HCEC 1CT (cell line): ENCODE results near the gene SOS2.

Experiments
- DNase-seq: peaks from one replicate; pipeline ENCODE4 v3.0.0-alpha.2; 2017

The SOS2 gene

DNA sequence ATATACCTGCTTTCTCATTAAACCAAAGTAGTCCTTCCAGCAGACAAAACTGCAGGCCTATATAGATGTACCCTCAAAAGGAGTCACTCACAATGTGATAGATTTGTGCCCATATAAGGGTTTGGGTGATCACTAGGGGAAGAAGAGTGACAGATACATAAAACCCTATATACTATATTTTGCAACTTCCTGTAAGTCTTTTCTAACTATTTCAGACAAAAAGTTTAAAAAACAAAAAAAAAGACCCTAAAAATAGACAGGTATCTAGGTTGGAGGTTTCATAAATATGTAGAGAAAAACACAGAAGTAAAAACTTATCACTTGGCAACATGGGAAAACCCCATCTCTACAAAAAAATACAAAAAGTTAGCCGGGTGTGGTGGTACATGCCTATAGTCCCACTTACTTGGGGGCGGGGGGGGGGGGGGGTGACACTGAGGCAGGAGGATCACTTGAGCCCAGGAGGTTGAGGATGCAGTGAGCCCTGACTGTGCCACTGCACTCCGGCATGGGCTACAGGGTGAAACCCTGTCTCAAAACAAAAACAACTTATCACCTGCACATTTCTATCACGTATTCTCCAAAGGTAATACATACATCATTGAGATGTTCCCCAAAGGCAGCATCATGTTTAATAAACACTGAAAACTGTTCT lies 117.9 kb downstream of the SOS2 start:
- no peak for DNase-seq

DNA sequence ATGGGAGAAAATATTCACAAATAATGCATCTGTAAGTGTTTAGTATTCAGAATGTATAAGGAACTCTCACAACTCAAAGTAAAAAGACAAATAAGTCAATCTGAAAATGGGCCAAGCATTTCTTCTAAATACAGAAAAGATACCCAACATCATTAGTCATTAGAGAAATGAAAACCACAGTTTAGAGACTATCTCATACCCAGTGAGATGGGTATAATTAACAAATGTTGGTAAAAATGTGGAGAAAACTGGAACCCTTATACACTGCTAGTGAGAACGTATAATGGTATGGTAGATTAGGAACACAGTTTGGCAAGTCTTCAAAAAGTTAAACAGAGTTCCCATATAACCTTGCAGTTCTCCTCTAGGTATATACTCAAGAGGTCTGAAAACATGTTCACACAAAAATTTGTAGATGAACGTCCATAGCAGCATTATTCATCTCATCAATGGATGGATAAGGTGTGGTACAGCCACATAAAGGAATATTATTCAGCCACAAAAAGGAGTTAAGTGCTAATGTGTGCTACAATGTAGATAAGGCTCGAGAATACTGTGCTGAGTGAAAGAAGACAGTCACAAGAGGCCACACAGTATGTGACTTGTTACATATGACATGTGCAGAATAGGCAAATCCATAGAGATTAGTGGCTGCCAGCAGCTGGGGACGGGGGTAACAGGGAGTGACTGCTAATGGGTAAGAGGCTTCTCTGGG lies 120.9 kb downstream of the SOS2 start:
- DNase-seq: no peak

DNA sequence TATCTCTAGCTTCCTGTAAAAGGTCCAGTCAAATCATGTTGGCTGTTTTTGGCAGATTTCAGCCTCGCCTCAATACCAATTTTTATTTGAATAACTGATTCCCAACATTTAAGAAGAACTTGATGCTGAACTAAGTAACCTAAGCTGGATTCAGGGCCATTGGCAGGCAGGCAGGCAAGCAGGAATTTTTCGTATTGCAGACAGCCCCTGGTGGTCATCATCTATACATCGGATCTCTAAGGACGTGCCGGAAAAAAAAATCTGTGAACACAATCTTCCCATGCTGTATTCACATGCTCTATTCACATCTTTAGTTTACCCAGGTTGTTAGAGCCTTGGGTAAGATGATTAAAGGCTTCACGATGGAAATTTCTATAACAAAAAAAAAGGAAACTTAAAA lies 122.0 kb downstream of the SOS2 start:
- no peak for DNase-seq

DNA sequence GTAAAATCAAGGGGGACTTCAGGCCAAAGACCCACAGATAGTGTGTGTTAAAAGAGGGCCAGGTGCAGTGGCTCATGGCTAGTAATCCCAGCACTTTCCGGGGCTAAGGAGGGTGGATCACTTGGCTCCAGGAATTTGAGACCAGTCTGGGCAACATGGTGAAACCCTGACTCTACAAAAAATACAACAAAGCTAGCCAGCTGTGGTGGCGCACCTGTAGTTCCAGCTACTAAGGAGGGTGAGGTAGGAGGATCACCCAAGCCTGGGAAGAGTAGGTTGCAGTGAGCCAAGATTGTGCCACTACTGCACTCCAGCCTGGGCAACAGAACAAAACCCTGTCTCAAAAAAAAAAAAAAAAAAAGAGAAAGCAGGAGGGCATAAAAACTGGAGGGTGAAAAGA lies 123.5 kb downstream of the SOS2 start:
- no peak for DNase-seq

DNA sequence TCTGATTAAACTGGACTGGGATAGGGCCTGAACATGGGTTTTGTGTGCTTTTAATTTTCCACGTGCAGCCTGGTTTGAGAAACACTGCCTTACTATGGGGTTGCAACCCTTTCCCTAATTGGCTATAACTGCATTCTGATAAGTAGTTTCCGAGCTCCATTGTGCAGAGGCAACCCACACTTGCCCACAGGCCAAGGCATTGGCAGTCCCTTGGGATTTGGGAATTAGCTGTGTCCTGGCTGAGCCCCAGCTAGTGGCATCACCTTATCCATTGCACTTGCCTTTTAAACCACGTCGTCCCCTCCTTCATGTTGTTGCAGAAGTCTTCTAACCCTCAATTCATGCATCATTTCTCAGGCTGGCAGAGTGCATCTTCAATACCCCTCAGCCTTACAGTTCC lies 125.2 kb downstream of the SOS2 start:
- no peak for DNase-seq

DNA sequence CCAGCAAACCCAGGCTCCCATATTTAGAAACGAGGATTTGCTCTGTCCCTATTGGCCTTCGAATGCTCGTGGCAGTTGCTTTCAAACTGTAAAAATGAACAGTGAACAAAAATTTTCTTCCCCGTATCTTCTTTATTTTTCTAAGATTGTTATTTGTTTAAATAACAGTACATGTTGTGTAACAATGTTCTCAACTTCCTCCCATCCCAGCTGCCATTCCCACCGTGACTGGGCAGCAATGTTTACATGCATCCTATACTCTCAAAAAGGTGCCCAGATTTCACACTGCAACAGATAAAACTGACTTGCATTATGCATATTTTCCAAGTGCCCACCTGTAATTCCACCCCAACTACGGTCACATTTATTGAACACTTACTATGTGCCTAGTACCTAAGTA lies 127.8 kb downstream of the SOS2 start:
- no peak for DNase-seq

DNA sequence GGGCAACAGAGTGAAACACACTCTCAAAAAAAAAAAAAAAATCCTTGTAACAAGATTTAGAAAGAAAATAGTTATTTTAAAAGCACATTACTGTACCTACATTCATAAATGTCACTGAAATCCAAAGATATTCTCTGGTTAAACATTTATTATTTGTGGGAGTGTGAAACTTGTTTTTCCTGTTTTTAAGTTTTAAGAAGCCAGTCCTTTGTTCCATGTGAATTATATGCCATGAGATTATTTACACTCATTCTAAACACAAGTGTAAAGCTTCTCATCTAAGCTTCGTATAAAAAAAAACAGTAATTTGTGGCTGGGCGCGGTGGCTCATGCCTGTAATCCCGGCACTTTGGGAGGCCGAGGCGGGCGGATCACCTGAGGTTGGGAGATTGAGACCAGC lies 130.0 kb downstream of the SOS2 start:
- DNase-seq: no peak

DNA sequence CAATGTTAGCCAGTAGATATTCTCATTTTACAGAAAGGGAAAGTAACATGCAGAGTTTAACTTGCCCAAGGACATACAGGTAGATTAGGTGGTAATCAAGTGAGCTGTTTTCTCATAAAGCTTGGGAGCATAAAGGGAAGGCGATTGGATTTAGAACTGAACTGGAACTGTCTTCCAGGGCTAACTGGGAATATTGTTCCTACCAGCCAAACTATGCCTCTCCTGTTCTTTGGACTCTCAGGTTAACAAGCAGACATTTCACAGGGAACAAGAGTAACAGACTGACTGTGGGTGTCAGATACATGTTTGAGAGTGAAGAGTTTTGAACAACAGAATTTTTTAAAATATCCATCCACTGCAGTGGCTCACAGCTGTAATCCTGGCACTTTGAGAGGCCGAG lies 130.6 kb downstream of the SOS2 start:
- DNase-seq: no peak

DNA sequence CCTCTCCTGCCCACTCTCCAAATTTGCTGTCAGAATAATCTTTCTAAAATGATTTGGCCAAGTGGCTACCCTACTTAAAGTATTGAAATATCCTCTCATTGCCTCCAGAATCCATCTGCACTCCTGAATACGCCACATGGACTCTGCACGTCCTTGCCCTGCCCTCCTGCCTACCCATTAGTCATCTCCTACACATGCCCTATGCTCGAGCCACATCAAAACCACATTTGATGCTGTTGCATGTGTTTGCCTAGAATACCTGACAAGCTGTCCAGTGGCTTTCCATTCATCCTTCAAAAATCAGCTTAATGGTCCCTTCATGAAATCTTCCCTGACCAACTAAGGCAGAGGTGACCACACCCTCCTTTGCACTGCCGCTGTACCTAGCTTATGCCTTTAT lies 132.0 kb downstream of the SOS2 start:
- peak; percentile 29 for DNase-seq

DNA sequence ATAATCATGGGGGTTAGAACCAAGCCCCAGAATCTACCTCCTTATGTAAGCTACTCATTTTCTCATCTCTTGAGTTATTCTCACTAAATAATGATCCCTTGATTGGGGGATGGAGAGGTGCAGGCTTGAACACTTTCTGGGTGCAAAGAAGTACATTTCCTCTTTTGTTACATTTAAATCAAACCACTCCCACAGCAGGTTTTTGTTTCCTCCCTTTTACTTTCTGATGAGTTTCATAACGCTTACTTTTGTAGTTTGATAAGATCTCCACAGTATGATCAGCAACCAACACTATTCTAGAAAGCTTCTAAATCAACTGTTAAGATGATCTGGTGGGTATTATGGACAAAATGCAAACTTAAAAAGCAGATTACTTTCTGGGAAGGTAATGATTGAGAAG lies 135.5 kb downstream of the SOS2 start:
- DNase-seq: no peak

DNA sequence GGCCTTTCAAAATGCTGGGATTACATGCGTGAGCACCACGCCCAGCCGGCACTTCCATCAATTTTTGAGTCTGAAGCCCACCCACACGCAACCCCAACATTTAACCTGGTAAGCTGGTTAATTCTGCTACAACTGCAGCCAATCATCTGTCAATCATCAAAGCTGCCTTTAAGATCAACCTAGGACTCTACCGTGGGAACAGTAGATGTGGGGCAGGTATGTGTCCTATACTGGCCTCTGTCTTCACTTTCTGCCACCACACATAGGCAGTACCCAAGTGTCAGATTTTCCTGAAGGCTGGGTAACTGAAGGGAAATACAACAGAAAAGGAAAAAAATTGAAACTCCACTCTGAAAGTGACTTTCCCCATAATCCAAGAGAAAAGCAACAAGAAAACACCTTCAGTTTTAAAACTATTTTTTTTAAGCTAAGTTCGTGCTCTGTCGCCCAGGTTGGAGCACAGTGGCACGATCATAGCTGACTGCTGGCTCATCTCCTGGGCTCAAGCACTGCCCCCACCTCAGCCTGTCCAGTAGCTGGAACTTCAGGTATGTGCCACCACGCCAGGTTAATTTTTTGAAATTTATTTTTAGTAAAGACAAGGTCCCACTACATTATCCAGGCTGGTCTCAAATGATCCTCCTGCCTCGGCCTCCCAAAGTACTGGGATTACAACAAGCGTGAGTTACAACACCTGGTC lies 137.2 kb downstream of the SOS2 start:
- no peak for DNase-seq

DNA sequence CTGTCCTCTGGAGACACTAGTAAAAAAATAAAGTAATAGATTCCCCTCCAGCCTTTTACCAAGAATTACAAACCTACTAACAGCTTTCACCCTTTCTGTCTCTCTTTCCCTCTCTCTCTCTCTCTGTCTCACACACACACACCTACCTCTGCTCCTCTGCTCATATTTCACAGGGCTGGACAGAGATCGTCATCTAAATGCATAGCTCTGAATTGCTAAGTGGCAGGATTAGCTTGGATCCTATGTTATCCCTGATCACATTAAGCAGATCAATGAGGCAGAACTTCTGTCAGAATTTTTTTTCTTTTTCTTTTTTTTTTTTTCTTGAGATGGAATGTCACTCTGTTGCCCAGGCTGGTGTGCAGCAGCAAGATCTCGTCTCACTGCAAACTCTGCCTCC lies 137.9 kb downstream of the SOS2 start:
- DNase-seq: no peak

DNA sequence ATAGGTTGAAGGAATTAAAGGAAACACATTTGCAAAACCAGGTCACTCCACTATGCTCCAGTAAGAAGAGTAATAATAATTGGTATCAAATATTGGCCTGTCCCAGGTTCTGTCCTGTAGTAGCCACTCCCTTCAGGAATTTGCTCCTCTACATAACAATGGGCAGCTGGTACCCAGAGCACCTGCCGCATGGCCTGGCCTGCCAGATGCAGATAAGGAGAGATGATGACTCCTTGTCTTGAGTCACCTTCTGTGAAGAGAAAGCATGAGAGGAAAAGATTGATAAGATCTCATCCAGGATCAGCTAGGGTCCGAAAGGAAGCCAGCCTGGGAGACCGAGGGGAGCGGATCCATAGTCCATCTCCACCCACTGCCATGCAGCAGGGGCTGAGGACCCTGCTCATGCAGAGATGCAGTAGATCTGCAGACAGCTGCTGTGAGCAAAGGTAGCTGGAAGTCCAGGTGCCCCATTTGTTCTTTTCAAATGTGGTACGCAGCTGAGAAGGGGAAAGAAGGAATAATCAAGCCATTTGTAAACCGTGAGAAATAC lies 139.3 kb downstream of the SOS2 start:
- no peak for DNase-seq

DNA sequence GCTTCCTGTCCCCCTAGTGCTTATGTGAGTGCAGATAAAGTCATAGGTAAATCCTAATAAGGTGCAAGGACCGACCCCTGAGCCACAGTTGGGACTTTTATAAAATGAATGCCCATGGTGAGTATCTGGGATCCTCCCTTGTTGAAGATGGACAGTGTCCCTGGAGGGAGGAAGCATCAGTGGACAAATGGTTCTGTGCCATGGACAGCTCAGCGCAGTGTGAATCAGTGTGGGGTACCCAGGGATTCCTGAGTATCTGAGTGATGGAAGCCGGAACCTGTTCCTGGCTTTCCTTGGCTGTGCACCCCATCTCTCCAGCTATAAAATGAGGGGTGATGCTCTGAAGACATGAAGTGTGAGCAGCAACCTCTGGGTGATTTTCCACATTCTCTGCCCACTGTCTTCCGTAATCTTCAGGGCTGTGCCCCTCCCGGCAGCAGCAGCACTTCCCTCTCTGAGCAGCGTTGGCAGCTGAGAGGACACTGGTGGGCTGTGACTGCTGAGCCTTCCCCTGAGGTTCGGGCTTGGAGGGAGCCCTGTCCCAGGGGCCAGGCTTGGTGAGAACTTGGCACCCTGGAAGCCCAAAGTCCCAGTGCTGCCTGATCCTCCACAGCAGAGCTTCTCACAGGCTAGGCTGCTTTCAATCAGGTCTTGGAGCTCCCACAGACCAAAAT lies 140.0 kb downstream of the SOS2 start:
- DNase-seq: no peak

DNA sequence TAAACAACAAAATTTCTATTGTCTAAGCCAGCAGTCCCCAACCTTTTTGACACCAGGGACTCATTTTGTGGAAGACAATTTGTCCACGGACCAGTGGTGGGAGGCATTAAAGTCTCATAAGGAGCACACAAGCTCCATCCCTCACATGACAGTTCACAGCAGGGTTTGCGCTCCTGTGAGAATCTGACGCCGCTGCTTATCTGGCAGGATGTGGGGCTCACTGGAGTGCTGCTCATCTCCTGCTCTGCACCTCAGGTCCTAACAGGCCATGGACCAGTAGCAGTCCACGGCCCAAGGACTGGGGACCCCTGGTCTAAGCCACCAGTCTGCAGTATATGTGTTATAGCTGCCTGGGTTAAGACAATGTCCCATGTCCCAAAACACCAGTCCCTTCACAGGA lies 142.2 kb downstream of the SOS2 start:
- no peak for DNase-seq

DNA sequence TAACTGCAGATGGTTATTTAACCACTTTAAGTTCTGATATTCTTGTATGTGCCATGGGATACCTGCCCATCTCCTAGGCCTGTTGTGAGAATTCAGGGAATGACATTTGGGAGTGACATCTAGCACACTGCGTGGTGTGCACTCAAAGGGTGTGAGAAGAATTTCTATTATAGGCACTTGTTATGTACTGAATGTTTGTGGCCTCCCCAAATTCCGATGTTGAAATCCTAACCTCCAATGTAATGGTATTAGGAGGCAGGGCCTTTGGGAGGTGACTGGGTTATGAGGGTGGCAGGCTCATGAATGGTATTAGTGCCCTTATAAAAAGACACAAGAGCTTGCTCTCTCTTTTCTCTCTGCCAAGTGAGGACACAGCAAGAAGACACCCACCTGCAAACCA lies 142.6 kb downstream of the SOS2 start:
- no peak for DNase-seq

DNA sequence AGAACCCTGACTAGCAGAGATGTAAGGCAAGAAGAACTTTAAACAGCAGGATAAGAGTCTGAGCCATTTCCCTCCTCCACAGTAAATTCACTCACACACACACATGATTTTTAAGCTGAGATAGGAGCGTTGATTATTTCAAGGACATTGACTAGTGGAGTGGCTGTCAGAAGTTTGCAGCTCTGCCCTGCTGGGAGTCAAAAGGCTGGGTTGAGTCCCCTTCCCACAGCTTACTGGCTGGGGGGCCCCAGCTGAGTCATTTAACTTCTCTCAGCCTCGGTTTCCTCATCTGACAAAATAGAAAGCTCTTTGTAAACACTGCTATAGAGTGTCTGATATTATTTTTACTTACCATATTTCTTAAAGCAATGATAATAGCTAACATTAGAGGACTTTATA lies 143.3 kb downstream of the SOS2 start:
- DNase-seq: no peak

DNA sequence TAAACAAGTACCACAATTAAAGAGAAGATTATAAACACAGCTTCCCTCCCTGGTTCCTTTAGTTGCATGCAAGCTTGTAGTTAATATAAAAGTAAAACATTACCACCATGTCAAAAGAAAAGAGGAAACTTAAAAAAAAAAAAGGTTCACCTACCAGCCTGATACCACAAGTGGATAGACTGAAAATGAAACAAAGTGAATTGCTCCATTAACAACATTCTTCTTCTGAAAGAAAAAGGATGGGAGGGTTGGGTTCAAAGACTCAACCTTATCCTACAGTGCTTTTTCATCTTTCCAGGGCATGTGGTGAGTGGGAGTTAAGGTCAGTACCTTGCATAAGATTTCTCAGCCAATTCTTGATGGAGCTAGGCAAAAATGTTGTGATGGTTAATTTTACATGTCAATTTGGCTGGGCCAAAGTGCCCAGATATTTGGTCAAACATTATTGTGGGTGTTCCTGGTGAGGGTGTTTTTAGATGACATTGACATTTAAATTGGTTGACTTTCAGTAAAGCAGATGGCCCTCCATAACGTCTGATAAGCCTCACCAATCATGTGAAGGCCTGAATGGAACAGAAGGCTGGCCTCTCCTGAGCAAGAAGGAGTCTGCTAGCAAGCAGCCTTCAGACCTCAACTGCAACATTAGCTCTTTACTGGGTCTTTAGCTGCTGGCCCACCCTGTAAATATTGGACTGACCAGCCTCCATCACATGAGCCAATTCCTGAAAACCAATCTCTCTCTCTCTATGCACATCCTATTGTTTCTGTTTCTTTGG lies 143.8 kb downstream of the SOS2 start:
- DNase-seq: no peak

DNA sequence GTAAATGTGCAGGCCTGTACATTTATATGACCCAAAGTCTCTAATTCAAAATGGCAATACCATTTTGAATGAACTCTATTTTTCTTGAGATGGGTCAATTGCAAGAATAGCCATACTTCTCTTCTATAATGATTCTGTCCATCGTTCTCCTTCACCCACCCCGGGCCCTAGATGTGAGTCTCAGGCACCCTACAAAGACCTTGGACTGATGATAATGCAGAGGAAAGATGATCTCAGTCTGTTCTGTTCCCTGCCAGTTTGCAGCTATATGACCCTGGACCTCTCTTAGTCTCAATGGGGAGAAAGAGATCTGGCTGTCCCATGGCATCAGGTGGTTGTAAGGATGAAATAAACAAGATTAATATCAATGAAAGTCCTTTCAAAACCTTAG lies 145.1 kb downstream of the SOS2 start:
- no peak for DNase-seq

DNA sequence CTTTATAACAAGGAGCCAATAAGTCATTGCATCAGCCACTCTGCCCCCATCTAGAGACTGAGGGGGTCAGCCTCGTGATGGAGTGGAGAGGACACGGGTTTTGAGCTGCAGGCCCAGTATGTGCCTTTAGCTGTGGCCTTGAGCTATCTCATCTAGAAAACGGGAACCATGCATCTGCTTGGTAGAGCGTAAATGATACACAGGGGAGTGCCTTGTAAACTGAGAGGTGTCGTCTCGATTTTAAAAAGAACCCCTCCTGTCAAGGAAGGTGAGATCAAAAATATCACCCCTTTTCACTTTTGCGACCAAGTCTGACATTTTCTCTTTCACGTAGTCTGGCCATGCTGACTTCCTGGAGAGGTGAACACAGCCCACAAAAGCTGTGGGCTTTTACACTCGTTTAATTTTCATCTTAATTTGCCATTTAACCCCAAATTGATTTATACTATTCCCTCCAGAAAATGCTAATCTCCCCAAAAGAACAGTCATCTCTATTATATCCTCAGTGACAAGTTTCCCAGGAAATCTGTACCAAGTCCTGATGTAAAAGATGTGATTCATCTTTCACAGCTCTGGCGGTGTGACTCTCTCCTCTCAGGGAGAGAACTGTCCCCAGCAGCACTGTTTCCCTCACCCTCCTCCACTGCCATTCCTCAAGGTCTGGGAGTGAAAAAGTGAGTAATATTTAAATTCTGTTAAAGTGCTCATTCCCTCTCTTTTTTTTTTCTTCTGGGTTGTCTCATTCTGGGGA lies 145.6 kb downstream of the SOS2 start:
- DNase-seq: peak; percentile 59

DNA sequence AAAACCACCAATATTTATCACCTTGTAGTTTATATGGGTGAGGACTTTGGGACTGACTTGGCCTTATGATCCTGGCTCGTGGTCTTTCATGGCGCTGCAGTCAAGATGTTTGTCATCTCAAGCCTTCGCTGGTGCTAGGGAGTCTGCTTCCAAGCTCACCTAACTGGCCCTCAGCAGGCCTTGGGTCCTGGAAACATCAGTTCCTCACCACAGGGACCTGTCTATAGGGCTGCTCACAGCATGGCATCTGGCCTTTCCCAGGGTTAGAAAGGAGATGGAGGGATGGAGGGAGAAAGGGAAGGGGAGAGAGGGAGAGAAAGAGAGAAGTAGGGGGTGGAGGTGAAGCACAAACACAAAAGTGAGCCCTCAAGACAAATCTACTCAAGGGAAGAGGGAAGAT lies 146.7 kb downstream of the SOS2 start:
- no peak for DNase-seq
